K562 (cell line): ENCODE results near the gene SRL. TPM values are rescaled to one million over a fixed set of nuclear protein-coding genes. Genes with fewer than 3 reads are reported as not detected.
A peak's percentile ranks its signal among the peaks of the same experiment; 100 is the strongest.

ENCODE experiments used
- ATF2 ChIP-seq: sonication (generic); formaldehyde crosslinking; IDR thresholded peaks from 2 replicates; pipeline ENCODE4 v1.8.1; 2022; ENCODE audit warnings: missing genetic modification reagents
- ATF3 ChIP-seq, 2 experiments: fragments of 450-650 bp in 1 of 2; sonication (generic) in 1 of 2; formaldehyde crosslinking in 1 of 2; IDR thresholded peaks in 1 of 2; conservative IDR thresholded peaks in 1 of 2; 2 replicates each; pipeline versions ENCODE4 v1.6.1 to v1.8.1; 2016 to 2023; ENCODE audit warnings: mild to moderate bottlenecking in 2 of 2, moderate library complexity in 2 of 2, inconsistent platforms in 1 of 2, missing genetic modification reagents in 1 of 2
- COPS2 ChIP-seq: fragments of 450-650 bp; conservative IDR thresholded peaks from 2 replicates; pipeline ENCODE4 v1.6.1; 2016; ENCODE audit warnings: mild to moderate bottlenecking, moderate library complexity
- CTCFL ChIP-seq: IDR thresholded peaks from 2 replicates; pipeline ENCODE4 v1.6.1; 2011; ENCODE audit warnings: borderline replicate concordance, low read depth, mild to moderate bottlenecking, moderate library complexity, low read length; ENCODE audit not compliant: insufficient read depth, poor library complexity, severe bottlenecking
- DIDO1 ChIP-seq: fragments of 450-650 bp; IDR thresholded peaks from 2 replicates; pipeline ENCODE4 v1.6.1; 2016; ENCODE audit warnings: low read depth, missing biosample characterization, missing genetic modification characterization
- THAP12 ChIP-seq: fragments of 250-450 bp; sonication (Bioruptor Pico); IDR thresholded peaks from 2 replicates; pipeline ENCODE4 v1.9.0; 2021; ENCODE audit warnings: mild to moderate bottlenecking, inconsistent platforms
- TSC22D4 ChIP-seq: fragments of 450-650 bp; IDR thresholded peaks from 2 replicates; pipeline ENCODE4 v1.6.1; 2016; ENCODE audit warnings: missing genetic modification characterization, missing biosample characterization, control low read depth
- U2AF2 ChIP-seq: fragments of 200-400 bp; formaldehyde crosslinking; optimal IDR thresholded peaks from 2 replicates; pipeline ENCODE3; 2017; ENCODE audit warnings: low read depth, mild to moderate bottlenecking, low read length
- YY1 ChIP-seq, 3 experiments: IDR thresholded peaks; 2 replicates each; pipeline ENCODE4 v1.6.1; 2011; ENCODE audit warnings: low read length in 2 of 3, mild to moderate bottlenecking in 2 of 3, moderate library complexity in 2 of 3, borderline replicate concordance in 1 of 3, control low read depth in 1 of 3, low read depth in 1 of 3; ENCODE audit not compliant: insufficient read depth in 3 of 3, insufficient replicate concordance in 2 of 3, control insufficient read depth in 1 of 3, insufficient read length in 1 of 3; ENCODE audit errors: extremely low read depth in 1 of 3
- ZNF668 ChIP-seq: fragments of 250-450 bp; sonication (Bioruptor Pico); IDR thresholded peaks from 2 replicates; pipeline ENCODE4 v1.8.0; 2022; ENCODE audit warnings: mild to moderate bottlenecking, inconsistent platforms
- ZNF740 ChIP-seq, 3 experiments: fragments of 200-800 bp in 1 of 3; sonication (Bioruptor generic) in 1 of 3; sonication (generic) in 1 of 3; formaldehyde crosslinking in 1 of 3; IDR thresholded peaks; 2 replicates each; pipeline versions ENCODE4 v1.6.1 to v1.8.0; 2016 to 2022; ENCODE audit warnings: mild to moderate bottlenecking in 2 of 3, missing compliant biosample characterization in 2 of 3, missing genetic modification characterization in 2 of 3, missing genetic modification reagents in 1 of 3
- polyA plus RNA-seq, 8 experiments: library from polyadenylated mRNA; depleted of rRNA in 4 of 8; stranded (reverse) in 5 of 8; unstranded in 3 of 8; fragments of >200 nt; fragmentation: Nextera tagmentation in 2 of 8; fragmentation: Illumina TruSeq in 1 of 8; extraction: Ambion mirVana in 2 of 8; extraction: Trizol in 1 of 8; gene quantifications; 2 replicates each; pipeline versions ENCODE4 v1.2.1 to v1.2.3, GENCODE V29; 2011 to 2014; ENCODE audit warnings: inconsistent platforms in 1 of 8, missing spikeins in 1 of 8
- total RNA-seq, 7 experiments: library from RNA; depleted of rRNA in 6 of 7; stranded (reverse); fragments of >200 nt in 6 of 7; fragmentation: Illumina TruSeq in 2 of 7; extraction: Trizol in 2 of 7; gene quantifications; 2 replicates each; pipeline versions ENCODE4 v1.2.1 to v1.2.3, GENCODE V29; 2011 to 2021; ENCODE audit warnings: low replicate concordance in 1 of 7

Gene SRL
- total and polyA plus RNA-seq, 9 of the 15 experiments (the other 6 are each of a cell fraction or from before 2014, with no cell fraction given), result 0.01 TPM; not detected in 8

GRCh38 chr16:4183237-4184037, 58.4 kb downstream of the SRL start (continued):
- TF ChIP-seq CTCFL, result peak; percentile 12
- no peak for TF ChIP-seq ATF3 (IDR thresholded peaks at IDR 0.05)
- no peak for TF ChIP-seq ATF3 (CRISPR knock-in tag; conservative IDR thresholded peaks at IDR 0.05)
- TF ChIP-seq YY1 (IDR thresholded peaks at IDR 0.05; ENCODE audit: borderline replicate concordance in 1 of 3, control insufficient read depth in 1 of 3, extremely low read depth in 1 of 3, insufficient read depth in 3 of 3, insufficient read length in 1 of 3, insufficient replicate concordance in 2 of 3, low read depth in 1 of 3, low read length in 2 of 3), result peak in 2 of 3 experiments; percentile 43 to 50
- TF ChIP-seq ZNF740 (CRISPR knock-in tag; IDR thresholded peaks at IDR 0.05), result no peak
- TF ChIP-seq ZNF740 (tag; IDR thresholded peaks at IDR 0.05), result no peak
- 0 out of 2 replicates have a peak, but pooled peaks have one; percentile 4 for TF ChIP-seq THAP12 (CRISPR knock-in tag)
- no peak for TF ChIP-seq ATF2
- TF ChIP-seq DIDO1, result peak; percentile 43; the same call in 1 of the 2 replicates
- no peak for TF ChIP-seq ZNF668 (CRISPR knock-in tag)
- no peak for TF ChIP-seq TSC22D4 (tag)
- no peak for TF ChIP-seq COPS2
- no peak for TF ChIP-seq U2AF2
